HEK293T (cell line): ENCODE measurements around the gene GAK.

Source experiments
- CTBP1 ChIP-seq: fragments of 450-650 bp; IDR thresholded peaks from 2 replicates; pipeline ENCODE4 v1.6.1; 2016; ENCODE audit warnings: borderline replicate concordance
- FOXK2 ChIP-seq: fragments of 450-650 bp; IDR thresholded peaks from 2 replicates; pipeline ENCODE4 v1.6.1; 2016; ENCODE audit warnings: mild to moderate bottlenecking
- HDGF ChIP-seq: fragments of 450-650 bp; IDR thresholded peaks from 2 replicates; pipeline ENCODE4 v1.6.1; 2017; ENCODE audit warnings: antibody characterized with exemption, borderline replicate concordance
- SP1 ChIP-seq: fragments of 450-650 bp; IDR thresholded peaks from 2 replicates; pipeline ENCODE4 v1.6.1; 2017
- TARDBP ChIP-seq: fragments of 450-650 bp; IDR thresholded peaks from 2 replicates; pipeline ENCODE4 v1.6.1; 2016
- ZNF384 ChIP-seq: fragments of 450-650 bp; IDR thresholded peaks from 2 replicates; pipeline ENCODE4 v1.6.1; 2016

GRCh38 chr4:971666-972500, 39.8 kb upstream of the GAK start:
- TF ChIP-seq CTBP1: no peak
- TF ChIP-seq HDGF: no peak
- TF ChIP-seq FOXK2: no peak
- no peak for TF ChIP-seq SP1
- no peak for TF ChIP-seq TARDBP
- no peak for TF ChIP-seq ZNF384
